Measurements from ENCODE around the gene FAM76A.

FAM76A gene

GRCh38 chr1:27811741-27812500, 86.2 kb downstream of the FAM76A start:
- TF ChIP-seq, protein P1, sequence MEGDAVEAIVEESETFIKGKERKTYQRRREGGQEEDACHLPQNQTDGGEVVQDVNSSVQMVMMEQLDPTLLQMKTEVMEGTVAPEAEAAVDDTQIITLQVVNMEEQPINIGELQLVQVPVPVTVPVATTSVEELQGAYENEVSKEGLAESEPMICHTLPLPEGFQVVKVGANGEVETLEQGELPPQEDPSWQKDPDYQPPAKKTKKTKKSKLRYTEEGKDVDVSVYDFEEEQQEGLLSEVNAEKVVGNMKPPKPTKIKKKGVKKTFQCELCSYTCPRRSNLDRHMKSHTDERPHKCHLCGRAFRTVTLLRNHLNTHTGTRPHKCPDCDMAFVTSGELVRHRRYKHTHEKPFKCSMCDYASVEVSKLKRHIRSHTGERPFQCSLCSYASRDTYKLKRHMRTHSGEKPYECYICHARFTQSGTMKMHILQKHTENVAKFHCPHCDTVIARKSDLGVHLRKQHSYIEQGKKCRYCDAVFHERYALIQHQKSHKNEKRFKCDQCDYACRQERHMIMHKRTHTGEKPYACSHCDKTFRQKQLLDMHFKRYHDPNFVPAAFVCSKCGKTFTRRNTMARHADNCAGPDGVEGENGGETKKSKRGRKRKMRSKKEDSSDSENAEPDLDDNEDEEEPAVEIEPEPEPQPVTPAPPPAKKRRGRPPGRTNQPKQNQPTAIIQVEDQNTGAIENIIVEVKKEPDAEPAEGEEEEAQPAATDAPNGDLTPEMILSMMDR (conservative IDR thresholded peaks at IDR 0.05; ENCODE audit: control insufficient read depth, insufficient read depth, low read depth, low read length), result no peak
- no peak overlapping the region for H3K4me3 ChIP-seq (ENCODE audit: control insufficient read depth, low read depth, low read length)
- DNase-seq (ENCODE audit: low read depth), result no peak
